Stomach (tissue), 4 donors: ENCODE results near the gene CCDC91.

Experiments
- CTCF ChIP-seq, 7 experiments: fragments of 450-650 bp in 4 of 7; fragments of 200-600 bp in 3 of 7; sonication (generic) in 3 of 7; IDR thresholded peaks; one replicate each; pipeline ENCODE4 v1.5.1; 2016 to 2019; ENCODE audit warnings: antibody characterized with exemption in 7 of 7, control low read depth in 2 of 7, mild to moderate bottlenecking in 1 of 7
- POLR2A ChIP-seq, 4 donors: fragments of 450-650 bp; IDR thresholded peaks; one replicate each; pipeline ENCODE4 v1.6.1; 2016; ENCODE audit warnings: antibody characterized with exemption in 4 of 4, control low read depth in 2 of 4, mild to moderate bottlenecking in 1 of 4, moderate library complexity in 1 of 4

GRCh38 chr12:28209782-28210181, 19.5 kb downstream of the CCDC91 start:
- TF ChIP-seq CTCF (IDR thresholded peaks at IDR 0.05) (no peak), POLR2A (IDR thresholded peaks at IDR 0.05) (no peak)
